KBM-7 (cell line): ENCODE results near the gene DDOST.

Experiments used
- DNase-seq: peaks from one replicate; pipeline ENCODE4 v3.0.0-alpha.2; 2015
- in situ Hi-C: fragments of 300-500 bp; cut with MboI; formaldehyde crosslinking; loops from 2 replicates; pipeline ENCODE4 v1.14.3; 2020; ENCODE audit warnings: low sequenced_read_pairs, low pct_unique_long_range_greater_than_20kb, mixed read lengths

DDOST gene

GRCh38 chr1:20666804-20667203 lies 5.6 kb upstream of the DDOST start:
- in situ Hi-C loops = loop anchor here (25.0 kb wide), 1 partner anchor 755 kb away; the partner anchor contains the start of gene PLA2G2E
- peak; percentile 12 for DNase-seq

GRCh38 chr1:20666146-20666545 lies 5.0 kb upstream of the DDOST start:
- in situ Hi-C loops = loop anchor here (25.0 kb wide), 1 partner anchor 754 kb away; the partner anchor contains the start of gene PLA2G2E
- no peak for DNase-seq

- peak; percentile 54 for DNase-seq
- in situ Hi-C loops = loop anchor here (25.0 kb wide), 1 partner anchor 753 kb away; the partner anchor contains the start of gene PLA2G2E
Observed at GRCh38 chr1:20665726-20666125, 4.6 kb upstream of the DDOST start.

GRCh38 chr1:20663969-20664715 lies 3.0 kb upstream of the DDOST start:
- no peak for DNase-seq
- in situ Hi-C loops = loop anchor here (25.0 kb wide), 1 partner anchor 752 kb away; the partner anchor contains the start of gene PLA2G2E

- in situ Hi-C loops = loop anchor here (25.0 kb wide), 1 partner anchor 751 kb away; the partner anchor contains the start of gene PLA2G2E
- DNase-seq = no peak
Observed at GRCh38 chr1:20663365-20663764, 2.2 kb upstream of the DDOST start.

- in situ Hi-C loops = loop anchor here (25.0 kb wide), 1 partner anchor 750 kb away; the partner anchor contains the start of gene PLA2G2E
- DNase-seq = no peak
Observed at GRCh38 chr1:20662110-20662475, 924 bp upstream of the DDOST start.

GRCh38 chr1:20660847-20661206 lies 342 bp downstream of the DDOST start:
- in situ Hi-C loops = loop anchor here (25.0 kb wide), 1 partner anchor 749 kb away; the partner anchor contains the start of gene PLA2G2E
- peak; percentile 21 for DNase-seq

- in situ Hi-C loops = loop anchor here (25.0 kb wide), 1 partner anchor 748 kb away; the partner anchor contains the start of gene PLA2G2E
- no peak for DNase-seq
Observed at GRCh38 chr1:20660363-20660762, 806 bp downstream of the DDOST start.

GRCh38 chr1:20658166-20658915 lies 2.8 kb downstream of the DDOST start:
- in situ Hi-C loops = loop anchor here (25.0 kb wide), 1 partner anchor 746 kb away; the partner anchor contains the start of gene PLA2G2E
- DNase-seq = no peak

- in situ Hi-C loops = loop anchor here (25.0 kb wide), 1 partner anchor 745 kb away; the partner anchor contains the start of gene PLA2G2E
- no peak for DNase-seq
Observed at GRCh38 chr1:20657024-20657423, 4.1 kb downstream of the DDOST start.

GRCh38 chr1:20654104-20654690 lies 7.0 kb downstream of the DDOST start:
- in situ Hi-C loops = loop anchor here (25.0 kb wide), 1 partner anchor 742 kb away; the partner anchor contains the start of gene PLA2G2E
- no peak for DNase-seq

GRCh38 chr1:20652300-20652699 lies 8.9 kb downstream of the DDOST start:
- in situ Hi-C loops = loop anchor here (25.0 kb wide), 1 partner anchor 740 kb away; the partner anchor contains the start of gene PLA2G2E
- no peak for DNase-seq

- no peak for DNase-seq
- in situ Hi-C loops = loop anchor here (10.0 kb wide), 1 partner anchor 134 kb away; no protein-coding TSS in a partner anchor
Observed at GRCh38 chr1:20648946-20649345, 12.2 kb downstream of the DDOST start.

GRCh38 chr1:20648438-20648837 lies 12.7 kb downstream of the DDOST start:
- in situ Hi-C loops = loop anchor here (10.0 kb wide), 1 partner anchor 134 kb away; no protein-coding TSS in a partner anchor
- no peak for DNase-seq

- in situ Hi-C loops = loop anchor here (10.0 kb wide), 1 partner anchor 131 kb away; no protein-coding TSS in a partner anchor
- DNase-seq = no peak
Observed at GRCh38 chr1:20645414-20645813, 15.8 kb downstream of the DDOST start.

- in situ Hi-C loops = loop anchor here (10.0 kb wide), 1 partner anchor 130 kb away; no protein-coding TSS in a partner anchor
- no peak for DNase-seq
Observed at GRCh38 chr1:20644416-20644815, 16.8 kb downstream of the DDOST start.

- in situ Hi-C loops = loop anchor here (10.0 kb wide), 1 partner anchor 128 kb away; no protein-coding TSS in a partner anchor
- DNase-seq = no peak
Observed at GRCh38 chr1:20643080-20643479, 18.1 kb downstream of the DDOST start.

GRCh38 chr1:20641975-20642374 lies 19.2 kb downstream of the DDOST start:
- in situ Hi-C loops = loop anchor here (10.0 kb wide), 1 partner anchor 127 kb away; no protein-coding TSS in a partner anchor
- DNase-seq = no peak

- DNase-seq = peak; percentile 62
- in situ Hi-C loops = loop anchor here (10.0 kb wide), 1 partner anchor 125 kb away; no protein-coding TSS in a partner anchor
Observed at GRCh38 chr1:20640183-20640597, 21.0 kb downstream of the DDOST start.
